GM15510 (cell line): ENCODE measurements around the gene MMP17.

Source experiments
- POLR2A ChIP-seq: IDR thresholded peaks from 3 replicates; pipeline ENCODE4 v1.6.1; 2011; ENCODE audit warnings: borderline replicate concordance; ENCODE audit not compliant: insufficient read length; ENCODE audit errors: extremely low read depth

Gene MMP17

DNA sequence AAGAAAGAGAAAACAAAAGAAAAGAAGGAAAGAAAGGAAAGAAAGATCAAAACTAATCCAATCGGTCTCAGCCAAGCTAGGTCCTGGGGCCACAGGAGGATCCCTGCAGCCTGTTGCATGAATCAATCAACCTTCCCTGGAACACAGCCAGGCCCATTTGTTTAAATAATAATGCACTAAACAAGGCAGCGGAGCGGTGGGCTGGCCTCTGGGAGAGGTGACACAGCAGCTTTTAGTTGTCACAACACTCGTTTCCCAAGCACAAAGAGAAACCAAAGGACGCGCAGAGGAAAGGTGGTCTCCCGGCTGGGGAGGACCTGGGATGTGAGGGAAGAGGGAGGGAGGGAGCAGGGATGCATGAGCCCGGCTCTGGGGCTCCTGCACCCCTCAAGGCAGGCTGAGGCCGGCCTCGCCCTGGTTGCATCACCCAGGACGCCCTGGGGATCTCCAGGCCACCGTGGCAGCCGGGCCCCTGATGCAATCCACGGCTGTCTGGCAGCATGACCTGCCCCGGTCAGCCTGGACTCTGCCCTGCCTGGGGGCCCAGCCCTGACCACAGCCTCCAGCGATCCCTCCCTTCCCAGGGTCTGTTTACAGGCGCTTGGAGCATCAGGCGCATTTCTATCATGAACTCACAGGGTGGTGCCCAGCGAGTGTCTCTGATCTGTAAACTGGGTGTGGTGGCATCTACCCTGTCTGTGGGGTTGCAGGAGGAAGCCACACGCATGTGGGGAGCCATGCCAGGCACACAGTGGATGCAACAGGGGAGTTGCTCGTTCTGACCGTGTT is 32.5 kb downstream of the MMP17 start:
- no peak for TF ChIP-seq POLR2A

DNA sequence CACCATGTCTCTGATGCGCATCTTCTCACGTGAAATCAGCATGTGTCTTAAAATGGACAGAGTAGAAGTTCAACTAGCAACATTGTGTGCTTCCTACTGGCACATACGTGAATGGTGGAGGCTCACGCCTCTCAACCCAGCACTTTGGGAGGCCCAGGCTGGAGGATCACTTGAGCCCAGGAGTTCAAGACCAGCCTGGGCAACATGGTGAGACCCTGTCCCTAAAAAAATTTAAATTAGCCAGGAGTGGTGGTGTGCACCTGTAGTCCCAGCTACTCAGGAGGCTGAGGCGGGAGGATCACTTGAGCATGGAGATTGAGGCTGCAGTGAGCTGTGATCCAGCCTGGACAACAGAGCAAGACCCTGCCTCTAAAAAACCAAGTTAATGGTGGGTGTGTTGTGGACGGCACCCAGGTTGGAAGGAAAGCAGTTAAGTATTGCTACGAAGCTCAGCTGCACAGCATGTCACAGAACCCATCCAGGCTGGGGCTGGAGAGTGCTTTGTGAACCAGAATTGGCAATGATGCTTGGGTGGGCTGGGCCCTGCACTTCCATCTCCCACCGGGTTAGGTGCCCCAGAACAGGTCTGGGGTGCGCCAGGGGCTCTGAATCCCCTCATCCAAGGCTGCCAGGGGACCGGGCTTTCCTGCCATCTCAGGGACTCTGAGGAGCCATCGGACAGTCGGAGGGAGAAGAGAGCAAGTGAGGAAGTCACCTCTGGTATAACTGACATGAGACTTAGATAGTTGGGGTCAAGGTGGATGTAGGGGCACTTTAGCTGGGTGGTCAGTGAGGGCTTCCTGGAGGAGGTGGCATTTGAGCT is 33.3 kb downstream of the MMP17 start:
- TF ChIP-seq POLR2A = no peak

DNA sequence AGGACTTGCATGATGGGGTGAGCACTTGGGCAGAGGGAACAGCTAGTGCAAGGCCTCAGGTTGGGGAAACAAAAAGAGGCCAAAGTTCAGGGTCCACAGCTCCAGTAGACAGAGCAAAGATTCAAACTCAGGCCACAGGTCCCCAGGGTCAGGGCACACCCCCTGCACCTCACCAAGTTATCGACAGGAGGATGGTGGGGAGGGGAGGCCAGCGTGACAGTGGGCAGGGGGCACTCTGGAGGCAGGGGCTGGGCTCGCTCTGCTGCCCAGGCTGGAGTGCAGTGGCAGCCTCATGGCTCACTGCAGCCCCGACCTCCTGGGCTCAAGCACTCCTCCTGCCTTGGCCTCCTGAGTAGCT is 33.9 kb downstream of the MMP17 start:
- no peak for TF ChIP-seq POLR2A

DNA sequence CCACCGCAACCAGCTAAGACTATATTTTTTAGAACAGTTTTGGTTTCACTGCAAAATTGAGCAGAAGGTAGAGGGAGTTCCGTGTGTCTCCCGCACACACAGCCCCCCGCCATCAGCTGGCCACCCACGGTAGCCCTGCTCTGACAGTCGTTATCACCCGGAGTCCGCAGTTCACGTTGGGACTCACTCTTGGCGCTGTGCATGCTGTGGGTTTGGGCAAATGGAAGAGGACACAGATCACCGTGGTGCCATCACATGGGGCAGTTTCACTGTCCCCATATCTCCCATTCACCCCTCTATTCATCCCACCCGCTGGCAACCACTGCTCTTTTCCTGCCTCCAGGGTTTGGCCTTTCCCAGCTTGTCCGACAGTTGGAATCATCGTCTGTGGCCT is 34.4 kb downstream of the MMP17 start:
- no peak for TF ChIP-seq POLR2A

DNA sequence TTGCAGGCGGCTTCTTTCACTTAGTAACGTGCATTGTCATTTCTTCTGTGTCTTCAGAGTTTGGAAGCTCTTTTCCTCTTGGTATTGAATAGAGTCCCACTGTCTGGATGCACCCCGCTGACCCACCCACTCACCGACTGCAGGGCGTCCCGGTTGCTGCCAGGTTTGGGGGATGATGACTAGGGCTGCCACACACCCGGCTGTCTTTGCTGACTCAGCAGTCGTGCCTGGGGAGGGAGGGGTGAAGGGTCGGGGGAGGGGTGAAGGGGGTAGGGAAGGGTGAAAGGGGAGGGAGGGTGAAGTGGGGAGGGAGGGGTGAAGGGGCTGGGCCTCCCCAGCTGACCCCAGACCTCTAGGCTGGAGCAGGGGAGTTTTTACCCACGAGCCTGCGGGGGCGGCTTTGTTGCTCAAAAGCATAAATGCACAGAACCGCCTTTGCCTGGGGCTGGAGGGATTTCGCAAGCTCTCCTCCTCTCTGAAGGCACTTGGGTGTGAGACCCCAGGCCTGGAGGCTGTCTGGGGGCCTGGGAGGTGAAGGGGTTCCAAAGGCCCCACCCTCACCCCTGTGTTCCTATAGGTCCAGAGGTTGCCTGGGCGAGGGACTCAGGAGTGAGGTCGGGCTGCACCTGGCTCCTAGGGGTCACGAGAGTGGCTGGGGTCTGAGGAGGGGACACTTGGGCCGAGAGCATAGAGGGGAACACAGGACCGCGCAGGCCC is 35.0 kb downstream of the MMP17 start:
- TF ChIP-seq POLR2A = no peak

DNA sequence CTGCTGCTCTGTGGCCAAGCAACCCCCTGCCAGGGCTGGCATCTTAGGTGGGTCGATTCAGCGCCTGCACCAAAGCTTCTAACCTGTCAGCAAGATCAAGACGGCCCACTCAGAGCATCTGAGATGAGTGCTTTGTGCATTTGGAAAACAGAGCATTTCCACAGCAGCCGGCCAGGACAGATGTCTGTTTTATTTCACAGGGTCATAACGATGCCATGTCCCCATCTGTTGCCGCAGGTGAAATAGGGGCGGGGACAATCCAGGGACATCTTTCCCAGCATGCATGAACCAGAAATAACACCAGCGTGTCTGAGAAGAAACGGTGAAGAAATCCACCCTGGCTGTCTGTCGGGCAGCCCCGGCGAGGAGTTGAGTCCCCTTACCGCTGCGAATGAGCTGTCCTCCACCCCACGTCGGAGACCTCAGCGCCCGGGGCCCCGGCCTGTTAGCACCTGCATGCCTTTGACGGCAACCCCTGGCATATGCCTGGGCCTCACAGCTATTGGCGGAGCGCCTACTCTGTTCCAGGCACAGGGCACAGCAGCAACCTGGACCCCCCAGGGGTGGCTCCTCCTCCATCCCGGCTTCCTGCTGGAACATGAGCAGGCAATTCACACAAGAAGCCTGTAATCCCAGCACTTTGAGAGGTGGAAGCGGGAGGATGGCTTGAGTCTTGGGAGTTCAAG is 35.7 kb downstream of the MMP17 start:
- TF ChIP-seq POLR2A = no peak

DNA sequence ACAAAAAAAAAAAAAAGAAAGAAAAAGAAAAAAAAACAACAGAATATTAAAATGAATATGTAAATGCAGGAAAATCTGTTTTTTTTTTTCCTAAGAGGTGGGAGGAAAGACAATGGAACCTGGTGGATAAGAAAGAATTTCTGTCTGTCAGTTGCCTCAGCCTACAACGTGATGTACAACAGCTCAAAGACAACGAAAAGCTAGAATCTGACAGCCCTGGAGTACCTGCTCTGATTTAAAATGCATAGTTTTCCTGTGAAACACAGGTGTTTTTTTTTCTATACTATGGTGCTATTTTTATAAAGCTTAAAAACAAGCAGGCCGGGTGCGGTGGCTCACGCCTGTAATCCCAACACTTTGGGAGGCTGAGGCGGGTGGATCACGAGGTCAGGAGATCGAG is 36.3 kb downstream of the MMP17 start:
- no peak for TF ChIP-seq POLR2A

DNA sequence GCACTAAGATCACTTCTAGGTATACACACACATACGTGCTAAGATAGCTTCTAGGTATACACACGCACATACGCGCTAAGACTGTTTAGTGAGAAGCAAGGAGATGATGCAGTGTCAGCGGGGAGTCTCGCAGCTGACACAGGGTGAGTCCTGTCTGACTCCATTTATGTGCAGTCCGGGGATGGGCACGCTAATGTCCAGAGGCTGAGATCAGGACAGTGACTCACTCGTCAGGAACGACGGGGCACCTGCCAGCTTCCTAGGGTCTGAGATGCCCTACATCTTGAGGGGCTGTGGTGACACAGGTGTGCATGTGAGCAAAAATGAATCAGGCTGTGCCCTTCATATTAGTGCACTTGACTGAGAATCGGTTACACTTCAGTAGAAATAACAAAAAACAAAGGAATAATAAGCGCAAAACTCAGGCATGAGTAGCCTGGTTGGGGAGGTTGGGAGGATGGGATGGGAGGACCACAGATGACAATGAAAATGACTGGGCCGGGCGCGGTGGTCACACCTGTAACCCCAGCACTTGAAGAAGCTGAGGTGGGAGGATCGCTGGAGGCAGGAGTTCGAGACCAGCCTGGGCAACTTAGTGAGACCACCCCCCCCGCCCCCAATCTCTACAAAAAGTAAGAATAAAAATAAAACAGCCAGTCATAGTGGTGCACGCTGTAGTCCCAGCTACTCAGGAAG is 37.1 kb downstream of the MMP17 start:
- no peak for TF ChIP-seq POLR2A

DNA sequence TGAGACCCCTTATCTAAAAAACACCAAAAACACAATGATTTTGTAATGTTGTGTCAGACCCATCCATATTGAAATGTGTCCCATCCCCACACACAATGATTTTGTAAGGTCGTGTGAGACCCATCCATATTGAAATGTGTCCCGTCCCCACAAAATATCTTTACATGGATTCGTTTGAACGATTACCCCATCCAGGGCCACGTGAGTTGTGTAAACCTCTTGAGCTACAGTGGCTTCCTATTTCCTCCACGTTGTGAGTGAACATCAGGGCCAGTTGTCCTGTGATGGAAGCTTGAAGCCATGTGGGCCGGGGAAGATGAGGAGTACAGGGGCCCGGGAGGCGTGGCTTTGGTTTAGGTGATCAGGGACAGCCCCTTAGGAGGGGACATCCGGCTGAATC is 39.3 kb downstream of the MMP17 start:
- no peak for TF ChIP-seq POLR2A

DNA sequence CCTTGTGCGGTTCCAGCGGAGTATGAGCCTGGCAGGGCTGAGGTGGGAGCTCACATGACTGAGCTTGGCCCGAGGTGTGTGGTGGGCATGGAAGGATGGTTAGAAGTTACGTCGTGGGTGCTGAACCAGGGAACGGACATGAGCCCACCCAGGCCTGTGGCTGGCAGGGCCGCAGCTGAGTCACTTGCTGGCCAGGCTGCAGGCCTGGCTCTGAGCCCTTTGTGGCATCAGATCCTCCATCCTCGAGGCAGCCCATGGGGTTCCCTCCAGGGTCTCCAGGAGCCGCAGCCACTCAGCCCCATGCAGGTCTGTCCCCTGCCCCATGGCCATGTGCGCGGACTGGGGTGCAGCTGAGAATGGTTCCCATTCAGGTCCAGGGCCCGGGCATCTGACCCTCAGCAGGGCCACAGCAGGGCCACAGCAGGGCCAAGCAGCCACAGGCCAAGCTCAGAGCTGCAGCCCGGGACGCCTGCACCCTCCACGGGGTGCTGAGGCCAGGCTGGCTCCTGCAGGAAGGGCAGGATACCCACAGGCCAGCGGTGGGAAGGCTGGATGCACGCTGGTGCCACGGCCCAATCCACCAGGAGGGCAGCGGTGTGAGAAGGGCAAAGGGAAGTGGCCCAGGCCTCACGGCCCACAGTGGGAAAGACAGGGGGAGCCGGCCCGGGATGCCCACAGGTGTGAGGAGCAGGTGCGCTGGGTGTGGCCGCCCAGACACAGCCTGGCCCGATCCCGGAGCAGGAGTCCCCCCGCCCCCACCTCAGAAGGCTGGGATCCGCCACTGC is 39.9 kb downstream of the MMP17 start:
- no peak for TF ChIP-seq POLR2A

DNA sequence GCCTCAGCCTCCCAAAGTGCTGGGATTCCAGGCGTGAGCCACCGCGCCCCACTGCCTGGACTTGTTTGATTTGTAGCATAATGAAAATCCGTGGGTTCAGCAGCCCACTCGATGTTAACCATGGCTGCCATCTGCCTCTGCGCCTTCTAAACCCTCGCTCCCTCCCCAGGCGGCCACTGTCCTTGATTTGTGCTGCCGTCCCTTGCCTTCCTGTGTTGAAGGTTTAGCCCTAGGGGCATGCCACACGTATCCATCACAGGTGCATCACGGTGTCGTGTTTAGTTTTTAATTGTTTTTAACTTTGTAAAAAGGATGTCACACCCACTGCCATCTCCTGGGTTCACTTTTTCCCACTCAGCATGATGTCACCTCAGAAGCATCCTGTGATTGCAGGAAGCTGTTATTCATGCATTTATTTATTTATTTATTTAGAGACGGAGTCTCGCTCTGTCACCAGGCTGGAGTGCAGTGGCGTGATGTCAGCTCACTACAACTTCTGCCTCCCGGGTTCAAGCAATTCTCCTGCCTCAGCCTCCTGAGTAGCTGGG is 41.8 kb downstream of the MMP17 start:
- TF ChIP-seq POLR2A = no peak

DNA sequence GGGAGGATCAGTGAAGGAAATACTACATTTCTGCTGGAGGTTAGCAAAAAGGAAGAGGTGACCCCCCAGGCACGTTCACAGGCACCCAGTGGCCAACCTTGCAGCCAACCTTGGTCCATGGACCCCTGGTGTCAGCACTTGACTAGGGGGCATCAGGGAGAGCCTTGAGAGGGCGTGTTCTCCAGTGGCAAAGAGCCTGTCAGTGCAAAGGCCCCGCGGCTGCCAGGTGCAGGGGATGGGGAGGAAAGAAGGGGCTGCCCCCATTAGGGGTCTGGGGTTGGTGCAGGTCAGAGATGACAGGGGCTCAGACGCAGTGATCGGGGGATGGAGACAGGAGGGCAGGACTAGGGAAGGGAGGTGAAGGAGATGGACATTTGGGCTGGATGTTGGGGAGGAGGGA is 43.5 kb downstream of the MMP17 start:
- TF ChIP-seq POLR2A = no peak
